ACC112 (cell line): ENCODE results near the gene DDAH2.

Experiments used
- H2AFZ ChIP-seq: fragments of 200-600 bp; sonication (generic); one replicate; pipeline ENCODE4 v1.6.0; 2017; ENCODE audit warnings: antibody characterized with exemption, low read length; ENCODE audit not compliant: unreplicated experiment
- H3K27ac ChIP-seq: fragments of 200-600 bp; sonication (generic); 2 replicates; pipeline ENCODE4 v1.5.1; 2014; ENCODE audit warnings: low read depth, mild to moderate bottlenecking, antibody characterized with exemption, low read length, moderate library complexity
- H3K27me3 ChIP-seq: fragments of 200-600 bp; sonication (generic); 2 replicates; pipeline ENCODE4 v1.6.1; 2014; ENCODE audit warnings: mild to moderate bottlenecking, antibody characterized with exemption, low read length, moderate library complexity, mixed read lengths; ENCODE audit not compliant: insufficient read depth
- H3K36me3 ChIP-seq: fragments of 200-600 bp; sonication (generic); 2 replicates; pipeline ENCODE4 v1.6.1; 2016; ENCODE audit warnings: mild to moderate bottlenecking, antibody characterized with exemption, low read length, moderate library complexity, mixed read lengths; ENCODE audit not compliant: insufficient read depth
- H3K4me1 ChIP-seq: fragments of 200-600 bp; sonication (generic); one replicate; pipeline ENCODE4 v1.6.1; 2016; ENCODE audit warnings: low read length, mixed read lengths; ENCODE audit not compliant: insufficient read depth, unreplicated experiment, control insufficient read depth
- H3K4me3 ChIP-seq: fragments of 200-600 bp; sonication (generic); 2 replicates; pipeline ENCODE4 v1.5.1; 2014; ENCODE audit warnings: mild to moderate bottlenecking, low read depth, low read length
- H3K79me2 ChIP-seq: fragments of 200-600 bp; sonication (generic); one replicate; pipeline ENCODE4 v1.6.0; 2016; ENCODE audit warnings: low read length; ENCODE audit not compliant: control insufficient read depth, unreplicated experiment, insufficient read depth

The DDAH2 gene

DNA sequence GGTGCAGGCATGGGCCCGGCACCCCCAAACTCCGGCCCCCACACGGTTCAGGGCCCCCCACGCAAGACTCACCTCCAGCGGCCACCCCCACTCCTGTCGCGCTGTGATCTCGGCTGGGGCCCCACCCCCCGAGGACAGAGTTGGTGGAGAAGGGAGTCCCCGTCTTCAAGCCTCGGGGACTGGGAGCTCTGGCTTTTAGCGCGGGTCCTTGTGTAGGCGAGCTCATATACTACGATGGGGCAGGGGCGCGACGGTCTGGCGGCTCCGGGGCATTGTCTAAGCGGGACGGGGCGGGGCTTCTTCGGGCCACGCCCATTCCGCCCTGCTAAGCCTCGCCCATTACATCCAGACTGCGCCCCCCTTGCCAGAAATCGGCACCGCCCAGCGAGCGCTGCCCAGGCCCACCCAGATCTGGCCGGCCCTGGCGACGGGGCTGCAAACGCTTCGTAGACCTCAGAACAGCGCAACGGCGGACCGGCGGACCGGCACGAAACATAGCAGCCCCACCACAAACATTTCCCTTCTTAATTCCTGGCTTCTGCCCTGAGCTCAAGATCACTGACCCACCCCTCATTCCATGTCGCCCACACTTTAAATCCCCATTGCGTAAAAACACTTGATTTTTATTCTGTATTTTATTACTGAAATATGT is 1.0 kb upstream of the DDAH2 start:
- Histone ChIP-seq H2AFZ (no peak overlapping the region), H3K27ac (peak overlapping the region; percentile 74), H3K36me3 (peaks cover 22% of the 10 kb centered on the region; the same call in 1 of the 2 replicates), H3K4me3 (peak overlapping the region; percentile 81), H3K27me3 (no peaks in the 10 kb centered on the region), H3K4me1 (peaks cover 37% of the 10 kb centered on the region), H3K79me2 (peaks cover 29% of the 10 kb centered on the region)

DNA sequence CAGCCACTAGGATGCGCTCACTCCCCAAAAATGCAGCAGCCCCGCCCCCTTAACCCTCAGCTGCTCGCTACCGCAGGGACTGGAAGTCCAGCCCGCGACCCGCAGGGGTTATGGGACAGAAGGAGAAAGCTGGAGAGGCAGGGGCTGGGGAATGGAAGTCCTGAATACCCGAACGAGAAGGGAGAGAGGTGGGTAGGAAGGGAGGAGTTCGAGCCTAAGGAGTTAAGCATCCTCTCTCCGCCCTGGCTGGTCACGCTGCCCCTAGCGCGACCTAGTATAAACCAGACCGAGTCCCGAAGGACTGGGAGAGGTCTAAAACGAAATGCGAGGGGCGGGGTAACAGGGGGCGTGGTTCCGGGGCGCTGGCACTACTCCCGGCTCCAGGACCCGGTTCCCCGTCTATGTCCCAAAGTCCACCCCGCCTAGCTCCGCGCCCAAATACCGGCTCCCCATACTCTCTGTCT is 448 bp upstream of the DDAH2 start:
- H2AFZ ChIP-seq, result no peak overlapping the region
- peaks cover 37% of the 10 kb centered on the region for H3K4me1 ChIP-seq
- peak overlapping the region; percentile 74 for H3K27ac ChIP-seq
- H3K79me2 ChIP-seq, result peaks cover 24% of the 10 kb centered on the region
- peak overlapping the region; percentile 81 for H3K4me3 ChIP-seq
- H3K36me3 ChIP-seq, result peaks cover 22% of the 10 kb centered on the region; the same call in 1 of the 2 replicates
- H3K27me3 ChIP-seq, result no peaks in the 10 kb centered on the region

DNA sequence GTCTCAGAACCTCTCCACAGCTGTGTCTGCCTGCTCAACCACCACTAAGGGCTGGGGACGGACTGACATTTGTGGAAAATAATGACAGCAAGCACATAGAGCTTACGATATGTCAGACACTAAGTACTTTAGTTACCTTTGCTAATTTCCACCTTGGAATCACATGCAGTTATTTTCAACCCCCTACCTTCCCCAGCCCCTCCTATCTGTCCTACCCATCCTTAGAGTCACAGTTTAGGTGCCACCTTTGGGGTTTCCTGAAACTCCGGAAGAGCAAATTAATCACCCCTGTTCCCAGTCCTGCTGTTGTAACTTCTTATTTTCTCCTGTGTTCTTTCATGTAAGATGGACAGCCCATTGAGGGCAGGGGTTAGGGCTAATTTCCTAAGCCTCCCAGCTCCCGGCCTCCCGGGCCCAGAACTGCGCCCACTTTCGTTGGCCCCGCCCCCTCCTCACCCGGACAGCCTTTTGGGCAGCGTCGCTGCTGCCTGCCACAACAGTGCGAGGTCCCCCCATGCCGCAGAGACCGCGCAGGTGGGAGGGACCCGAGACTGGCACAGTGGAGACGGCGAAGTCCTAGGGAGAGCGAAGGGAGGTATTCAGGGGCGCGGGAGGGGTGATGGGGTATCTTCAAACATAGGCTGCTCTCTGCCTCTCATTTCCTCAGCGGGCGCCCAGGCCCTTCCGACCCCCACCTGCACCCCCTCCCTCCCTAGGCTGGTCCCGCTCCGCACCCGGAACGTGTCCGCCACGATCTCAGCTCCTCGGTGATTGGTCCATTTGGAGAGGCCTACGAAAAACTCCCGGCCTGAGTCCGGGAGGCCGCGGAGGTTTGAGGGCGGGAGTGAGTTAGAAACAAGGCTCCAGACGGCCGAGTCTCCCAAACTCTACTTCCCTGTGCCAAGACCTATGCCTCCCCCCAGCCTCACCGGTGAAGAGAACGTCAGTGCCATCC is 1.1 kb downstream of the DDAH2 start:
- Histone ChIP-seq H3K27me3 (no peaks in the 10 kb centered on the region), H3K79me2 (peaks cover 8% of the 10 kb centered on the region), H2AFZ (no peak overlapping the region), H3K4me1 (peaks cover 22% of the 10 kb centered on the region), H3K4me3 (peak overlapping the region; percentile 81; the same call in 1 of the 2 replicates), H3K27ac (no peak overlapping the region), H3K36me3 (peaks cover 7% of the 10 kb centered on the region; the same call in 1 of the 2 replicates)

DNA sequence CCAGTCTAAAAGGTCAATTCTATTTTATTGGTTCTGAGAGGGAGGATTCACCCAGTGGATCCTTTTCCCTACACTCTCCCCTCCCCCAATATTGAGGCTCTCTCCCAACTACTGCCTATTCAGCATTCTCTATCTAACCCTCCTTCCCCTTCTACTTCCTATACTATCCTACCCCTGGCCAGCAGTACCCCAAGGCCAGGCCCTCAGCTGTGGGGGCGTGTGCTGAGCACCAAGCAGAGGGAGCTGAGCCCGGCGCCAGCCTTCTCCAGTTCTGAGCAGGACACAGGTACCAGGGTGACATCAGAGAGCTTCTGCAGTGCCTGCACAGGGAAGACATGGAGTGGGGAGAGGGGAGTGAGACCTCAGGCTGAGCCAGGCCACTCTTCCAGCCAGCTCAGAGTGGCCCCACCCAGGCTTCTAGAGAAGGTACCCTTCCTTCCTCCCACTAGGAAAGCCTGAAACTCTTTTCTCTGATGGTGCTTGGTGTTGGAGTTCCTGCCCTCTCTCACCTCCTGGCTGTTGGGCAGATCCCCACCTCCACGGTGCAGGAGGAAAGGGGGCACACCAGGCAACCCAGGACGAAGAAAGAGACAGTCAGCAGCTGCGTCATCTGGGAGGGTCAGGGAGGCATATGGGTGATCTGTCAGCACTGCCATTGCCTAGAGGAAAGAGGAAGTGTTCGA is 1.9 kb downstream of the DDAH2 start:
- Histone ChIP-seq H3K4me3 (no peak overlapping the region), H3K36me3 (peaks cover 6% of the 10 kb centered on the region; the same call in 1 of the 2 replicates), H2AFZ (no peak overlapping the region), H3K27ac (no peak overlapping the region), H3K4me1 (peaks cover 21% of the 10 kb centered on the region), H3K27me3 (no peaks in the 10 kb centered on the region), H3K79me2 (peaks cover 4% of the 10 kb centered on the region)

DNA sequence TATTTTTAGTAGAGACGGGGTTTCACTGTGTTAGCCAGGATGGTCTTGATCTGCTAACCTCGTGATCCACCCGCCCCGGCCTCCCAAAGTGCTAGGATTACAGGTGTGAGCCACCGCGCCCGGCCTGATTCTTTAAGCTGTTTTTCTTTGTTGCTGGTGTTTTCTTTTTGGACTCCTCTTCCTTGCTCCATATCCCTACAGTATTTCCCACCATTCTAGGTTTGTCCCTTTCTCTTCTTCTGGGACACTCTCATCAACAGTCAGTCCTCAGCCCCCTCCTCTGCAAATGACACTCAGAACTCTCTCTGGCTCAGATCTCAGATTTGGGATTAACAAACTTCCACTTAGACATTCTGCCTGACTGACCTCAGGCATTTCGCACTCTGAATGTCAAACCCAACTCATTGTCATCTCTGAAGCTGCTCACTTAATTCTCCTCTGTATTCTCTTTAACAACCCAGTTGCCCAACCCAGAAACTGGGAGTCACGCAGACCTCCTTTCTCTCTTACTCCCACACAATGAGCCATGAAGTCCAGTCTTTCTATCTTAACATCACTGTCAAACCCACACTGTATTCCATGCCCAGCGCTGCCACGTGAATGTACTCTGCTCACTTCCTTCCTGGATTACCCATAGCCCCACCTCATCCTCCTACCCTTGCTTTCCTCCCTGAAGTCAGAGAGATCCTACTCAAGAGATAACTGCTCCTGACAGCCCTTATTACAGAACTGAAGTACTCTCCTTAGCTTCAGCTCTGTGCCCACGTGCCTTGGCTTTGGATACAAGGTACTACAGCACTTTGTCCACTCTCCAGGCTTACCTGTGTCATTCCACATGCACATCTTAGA is 3.4 kb downstream of the DDAH2 start:
- Histone ChIP-seq H3K27ac (no peak overlapping the region), H3K4me3 (no peak overlapping the region)

DNA sequence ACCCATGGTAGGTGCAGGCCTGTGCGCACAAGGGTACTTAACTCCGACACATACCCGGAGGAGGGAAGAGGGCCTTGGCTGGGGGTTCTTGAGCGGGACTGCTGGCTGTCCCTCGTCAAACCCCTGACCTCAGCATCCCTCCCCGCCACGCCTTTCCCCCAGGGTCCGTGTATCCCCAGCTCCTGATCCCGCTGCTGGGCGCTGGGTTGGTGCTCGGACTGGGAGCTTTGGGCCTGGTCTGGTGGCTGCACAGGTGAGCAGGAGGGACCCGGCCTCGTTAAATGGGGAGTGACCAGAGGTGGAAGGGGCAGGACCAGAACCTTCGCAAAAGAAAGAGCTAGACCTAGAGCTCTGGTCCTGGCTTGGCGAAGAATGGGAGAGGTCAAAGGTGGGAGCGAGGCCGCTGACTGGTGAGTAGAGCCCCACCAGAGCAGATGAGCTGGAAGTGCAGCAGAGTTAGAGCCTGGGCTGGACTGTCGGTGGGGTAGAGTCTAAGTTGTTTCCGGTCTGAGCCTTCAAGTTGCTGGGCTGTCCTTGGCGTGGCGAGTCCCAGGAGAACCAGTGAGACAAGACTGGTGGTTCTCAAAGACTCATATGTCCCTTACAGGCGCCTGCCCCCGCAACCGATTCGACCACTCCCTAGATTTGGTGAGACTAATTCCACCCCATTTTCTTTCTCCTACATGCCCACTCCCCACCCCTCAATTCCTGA is 5.0 kb downstream of the DDAH2 start:
- no peak overlapping the region for H3K4me3 ChIP-seq

More for the DNA sequence above, 3.4 kb downstream of the DDAH2 start:
- H3K79me2 ChIP-seq, result no peaks in the 10 kb centered on the region
- H3K36me3 ChIP-seq, result no peaks in the 10 kb centered on the region
- no peak overlapping the region for H2AFZ ChIP-seq
- H3K4me1 ChIP-seq, result peaks cover 10% of the 10 kb centered on the region
- H3K27me3 ChIP-seq, result no peaks in the 10 kb centered on the region

DNA sequence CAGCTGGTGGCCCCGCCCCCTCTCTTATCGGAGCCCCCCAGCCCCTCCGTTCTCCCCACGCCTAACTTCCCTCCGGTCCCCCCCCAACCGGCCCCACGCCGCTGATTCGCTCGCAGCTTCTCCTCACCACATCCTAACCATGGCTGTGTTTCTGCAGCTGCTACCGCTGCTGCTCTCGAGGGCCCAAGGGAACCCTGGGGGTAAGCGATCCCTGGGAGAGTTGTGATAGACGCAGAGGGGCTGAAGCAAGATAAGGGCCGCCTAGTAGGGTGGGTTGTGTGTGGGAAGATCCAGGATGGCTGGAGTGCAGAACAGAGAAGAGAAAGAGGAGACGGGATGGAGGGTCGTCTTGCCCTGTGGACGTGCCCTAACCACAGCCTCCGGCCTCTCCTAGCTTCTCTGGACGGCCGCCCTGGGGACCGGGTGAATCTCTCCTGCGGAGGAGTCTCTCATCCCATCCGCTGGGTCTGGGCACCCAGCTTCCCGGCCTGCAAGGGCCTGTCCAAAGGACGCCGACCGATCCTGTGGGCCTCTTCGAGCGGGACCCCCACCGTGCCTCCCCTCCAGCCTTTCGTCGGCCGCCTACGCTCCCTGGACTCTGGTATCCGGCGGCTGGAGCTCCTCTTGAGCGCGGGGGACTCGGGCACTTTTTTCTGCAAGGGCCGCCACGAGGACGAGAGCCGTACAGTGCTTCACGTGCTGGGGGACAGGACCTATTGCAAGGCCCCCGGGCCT is 5.7 kb downstream of the DDAH2 start, which contains the start of gene MPIG6B:
MPIG6B (plus strand) TSS at position 129 of the 735 bp plus-strand sequence; CDS start at position 140, 11 bp downstream.
- Histone ChIP-seq H3K27me3 (no peaks in the 10 kb centered on the region), H3K36me3 (no peaks in the 10 kb centered on the region), H3K4me1 (peaks cover under 1% of the 10 kb centered on the region), H3K4me3 (no peak within 1 kb of the TSS), H3K27ac (no peak within 1 kb of the TSS), H3K79me2 (no peaks in the 10 kb centered on the region), H2AFZ (no peak within 1 kb of the TSS)

More for the DNA sequence above, 5.0 kb downstream of the DDAH2 start:
- Histone ChIP-seq H2AFZ (no peak overlapping the region), H3K4me1 (peaks cover 8% of the 10 kb centered on the region), H3K27ac (no peak overlapping the region), H3K36me3 (no peaks in the 10 kb centered on the region), H3K27me3 (no peaks in the 10 kb centered on the region), H3K79me2 (no peaks in the 10 kb centered on the region)

DNA sequence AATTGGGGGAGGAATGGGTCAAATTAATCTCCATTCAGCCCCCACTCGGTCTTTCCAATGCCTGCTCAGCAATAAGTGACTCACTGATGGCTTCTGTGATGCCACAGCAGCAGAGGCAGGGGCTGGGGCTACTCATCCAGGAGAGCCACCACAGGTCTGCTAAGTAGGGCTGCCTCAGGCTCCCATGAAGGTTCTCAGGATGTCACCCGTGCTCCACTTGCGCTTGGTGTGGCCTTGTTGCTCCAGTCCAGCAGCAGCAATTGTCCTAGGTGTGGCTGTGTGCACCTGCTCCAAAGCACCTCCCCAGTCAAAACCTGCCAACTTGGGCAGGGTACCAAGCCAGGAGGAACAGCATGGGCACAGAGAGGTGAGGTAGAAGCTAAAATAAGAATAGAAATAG is 6.9 kb downstream of the DDAH2 start:
- Histone ChIP-seq H3K4me3 (no peak overlapping the region), H3K27me3 (no peaks in the 10 kb centered on the region), H3K36me3 (no peaks in the 10 kb centered on the region), H3K27ac (no peak overlapping the region), H3K79me2 (no peaks in the 10 kb centered on the region), H2AFZ (no peak overlapping the region), H3K4me1 (no peaks in the 10 kb centered on the region)
